Measurements from ENCODE around the gene STMN1.

DNA sequence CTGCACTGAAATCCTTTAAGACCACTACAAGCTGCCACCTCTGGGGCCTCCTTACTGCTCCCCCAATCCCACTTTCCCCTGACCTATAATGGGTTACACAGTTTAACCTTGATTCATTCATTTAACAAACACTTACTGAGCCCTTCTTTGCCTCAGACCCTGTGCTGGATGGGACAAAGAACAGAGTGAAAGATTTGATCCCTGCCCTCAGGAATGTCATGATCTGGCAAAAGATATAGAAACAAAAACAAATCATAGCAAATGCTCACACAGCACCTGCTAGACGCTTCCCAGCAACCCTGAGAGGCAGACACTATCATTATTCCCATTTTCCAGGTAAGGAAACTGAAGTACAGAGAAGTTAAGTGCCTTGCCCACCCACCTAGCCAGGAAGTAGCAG is 39.9 kb downstream of the STMN1 start:
- TF ChIP-seq KDM1A (IDR thresholded peaks at IDR 0.05; ENCODE audit: borderline replicate concordance, low read length): no peak
- TF ChIP-seq JUND (IDR thresholded peaks at IDR 0.05; ENCODE audit: low read length): no peak
- no peak for TF ChIP-seq POLR2A (IDR thresholded peaks at IDR 0.05; ENCODE audit: control extremely low read depth in 1 of 2, low read depth in 2 of 2, low read length in 2 of 2)
- TF ChIP-seq RFX5 (IDR thresholded peaks at IDR 0.05; ENCODE audit: borderline replicate concordance, low read depth, low read length): no peak

All from H1 (cell line).